Activated naive CD8-positive, alpha-beta T cell treated with anti-CD3 and anti-CD28 coated beads, Interleukin-2, amount 10 ng/mL, durations not matched to agents 7 days and 5 days (primary cell): ENCODE data around the gene PRKG1. TPM values are rescaled to one million over a fixed set of nuclear protein-coding genes. Genes with fewer than 3 reads are reported as not detected.

Experiments
- ATAC-seq: fragments of 150-1000 bp; cut with Tn5 transposase; one replicate; pipeline ENCODE4 v1.10.0; 2021; ENCODE audit warnings: low read depth, moderate library complexity
- POLR2A ChIA-PET: fragments of 350-600 bp; sonication (Branson Sonifier 250); formaldehyde crosslinking; loops from one replicate; lab custom pipeline; 2021; ENCODE audit warnings: antibody characterized with exemption; lab: Charles Lee
- DNase-seq: peaks from one replicate; pipeline ENCODE4 v3.0.0; 2021
- H3K27ac Mint-ChIP-seq: one replicate; pipeline ENCODE4 v1.8.0; 2022; ENCODE audit warnings: mild to moderate bottlenecking, mixed read lengths
- H3K27me3 Mint-ChIP-seq: one replicate; pipeline ENCODE4 v1.8.0; 2022; ENCODE audit warnings: mild to moderate bottlenecking, moderate library complexity, mixed read lengths
- H3K36me3 Mint-ChIP-seq: one replicate; pipeline ENCODE4 v1.8.0; 2021; ENCODE audit warnings: mild to moderate bottlenecking, mixed read lengths
- H3K4me1 Mint-ChIP-seq: one replicate; pipeline ENCODE4 v1.8.0; 2021; ENCODE audit warnings: mixed read lengths
- H3K4me3 Mint-ChIP-seq: one replicate; pipeline ENCODE4 v1.8.0; 2022; ENCODE audit warnings: mild to moderate bottlenecking, moderate library complexity, mixed read lengths
- H3K9me3 Mint-ChIP-seq: one replicate; pipeline ENCODE4 v1.8.0; 2021; ENCODE audit warnings: mixed read lengths
- total RNA-seq, 2 experiments: library from RNA; stranded (reverse); gene quantifications; one replicate each; pipeline ENCODE4 v1.2.3, GENCODE V29; 2021

PRKG1 gene
- total RNA-seq, 2 experiments from 2014 or later = not detected

- H3K4me1 Mint-ChIP-seq = no peaks in the 10 kb centered on the region
Measured at GRCh38 chr10:52322323-52322722, 1248.0 kb downstream of the PRKG1 start.

GRCh38 chr10:52322936-52323335 lies 1248.6 kb downstream of the PRKG1 start:
- Mint-ChIP-seq H3K9me3 (peaks cover 3% of the 10 kb centered on the region), H3K36me3 (no peaks in the 10 kb centered on the region), H3K4me3 (no peak overlapping the region), H3K4me1 (no peaks in the 10 kb centered on the region), H3K27ac (no peak overlapping the region), H3K27me3 (peaks cover 2% of the 10 kb centered on the region)
- DNase-seq = no peak
- no peak for ATAC-seq
- POLR2A ChIA-PET = no interaction called here

More at GRCh38 chr10:52322323-52322722, 1248.0 kb downstream of the PRKG1 start:
- no peak overlapping the region for H3K27ac Mint-ChIP-seq
- POLR2A ChIA-PET = no interaction called here
- peaks cover 3% of the 10 kb centered on the region for H3K9me3 Mint-ChIP-seq
- H3K4me3 Mint-ChIP-seq = no peak overlapping the region
- ATAC-seq = no peak
- no peaks in the 10 kb centered on the region for H3K36me3 Mint-ChIP-seq
- peaks cover 2% of the 10 kb centered on the region for H3K27me3 Mint-ChIP-seq
- DNase-seq = no peak

- ATAC-seq (no peak), DNase-seq (no peak)
- H3K36me3 Mint-ChIP-seq = no peaks in the 10 kb centered on the region
- POLR2A ChIA-PET = no interaction called here
- H3K27ac Mint-ChIP-seq = no peak overlapping the region
- H3K4me1 Mint-ChIP-seq = no peaks in the 10 kb centered on the region
- H3K9me3 Mint-ChIP-seq = peaks cover 3% of the 10 kb centered on the region
- no peaks in the 10 kb centered on the region for H3K27me3 Mint-ChIP-seq
- no peak overlapping the region for H3K4me3 Mint-ChIP-seq
Measured at GRCh38 chr10:52326382-52326781, 1252.1 kb downstream of the PRKG1 start.

GRCh38 chr10:52331638-52332364 lies 1257.5 kb downstream of the PRKG1 start:
- Mint-ChIP-seq H3K4me3 (no peak overlapping the region), H3K27ac (no peak overlapping the region), H3K9me3 (no peaks in the 10 kb centered on the region), H3K4me1 (no peaks in the 10 kb centered on the region), H3K27me3 (no peaks in the 10 kb centered on the region), H3K36me3 (no peaks in the 10 kb centered on the region)
- ATAC-seq (no peak), DNase-seq (no peak)
- POLR2A ChIA-PET = no interaction called here

- no peak for ATAC-seq
Measured at GRCh38 chr10:52332815-52333214, 1258.5 kb downstream of the PRKG1 start.

GRCh38 chr10:52334595-52334994 lies 1260.3 kb downstream of the PRKG1 start:
- Mint-ChIP-seq H3K36me3 (no peaks in the 10 kb centered on the region), H3K27ac (no peak overlapping the region), H3K9me3 (no peaks in the 10 kb centered on the region), H3K4me3 (no peak overlapping the region), H3K27me3 (no peaks in the 10 kb centered on the region), H3K4me1 (no peaks in the 10 kb centered on the region)
- no peak for ATAC-seq
- no peak for DNase-seq
- POLR2A ChIA-PET = no interaction called here

More at GRCh38 chr10:52332815-52333214, 1258.5 kb downstream of the PRKG1 start:
- H3K4me1 Mint-ChIP-seq = no peaks in the 10 kb centered on the region
- POLR2A ChIA-PET = no interaction called here
- no peaks in the 10 kb centered on the region for H3K9me3 Mint-ChIP-seq
- no peak overlapping the region for H3K27ac Mint-ChIP-seq
- H3K27me3 Mint-ChIP-seq = no peaks in the 10 kb centered on the region
- H3K4me3 Mint-ChIP-seq = no peak overlapping the region
- no peaks in the 10 kb centered on the region for H3K36me3 Mint-ChIP-seq
- DNase-seq = no peak

- Mint-ChIP-seq H3K27me3 (no peaks in the 10 kb centered on the region), H3K4me1 (no peaks in the 10 kb centered on the region), H3K27ac (no peak overlapping the region), H3K4me3 (no peak overlapping the region), H3K36me3 (no peaks in the 10 kb centered on the region), H3K9me3 (no peaks in the 10 kb centered on the region)
- ATAC-seq (no peak), DNase-seq (no peak)
- POLR2A ChIA-PET = no interaction called here
Measured at GRCh38 chr10:52335665-52336064, 1261.4 kb downstream of the PRKG1 start.

- no peaks in the 10 kb centered on the region for H3K36me3 Mint-ChIP-seq
- no peaks in the 10 kb centered on the region for H3K9me3 Mint-ChIP-seq
- no peak for DNase-seq
- no peaks in the 10 kb centered on the region for H3K4me1 Mint-ChIP-seq
- no peaks in the 10 kb centered on the region for H3K27me3 Mint-ChIP-seq
- no peak for ATAC-seq
- H3K27ac Mint-ChIP-seq = no peak overlapping the region
- POLR2A ChIA-PET = no interaction called here
- H3K4me3 Mint-ChIP-seq = no peak overlapping the region
Measured at GRCh38 chr10:52337225-52337624, 1262.9 kb downstream of the PRKG1 start.

- POLR2A ChIA-PET = no interaction called here
- no peak for ATAC-seq
Measured at GRCh38 chr10:52343439-52343838, 1269.2 kb downstream of the PRKG1 start.

GRCh38 chr10:52346394-52347326 lies 1272.4 kb downstream of the PRKG1 start:
- ATAC-seq (no peak), DNase-seq (no peak)
- Mint-ChIP-seq H3K27ac (no peak overlapping the region), H3K36me3 (no peaks in the 10 kb centered on the region), H3K4me1 (no peaks in the 10 kb centered on the region), H3K9me3 (no peaks in the 10 kb centered on the region), H3K27me3 (no peaks in the 10 kb centered on the region), H3K4me3 (no peak overlapping the region)
- POLR2A ChIA-PET = no interaction called here

More at GRCh38 chr10:52343439-52343838, 1269.2 kb downstream of the PRKG1 start:
- H3K9me3 Mint-ChIP-seq = no peaks in the 10 kb centered on the region
- no peaks in the 10 kb centered on the region for H3K36me3 Mint-ChIP-seq
- no peak overlapping the region for H3K4me3 Mint-ChIP-seq
- H3K27ac Mint-ChIP-seq = no peak overlapping the region
- H3K4me1 Mint-ChIP-seq = no peaks in the 10 kb centered on the region
- DNase-seq = no peak
- H3K27me3 Mint-ChIP-seq = no peaks in the 10 kb centered on the region

- H3K27me3 Mint-ChIP-seq = no peaks in the 10 kb centered on the region
- no peak overlapping the region for H3K4me3 Mint-ChIP-seq
- no peaks in the 10 kb centered on the region for H3K36me3 Mint-ChIP-seq
- POLR2A ChIA-PET = no interaction called here
- no peaks in the 10 kb centered on the region for H3K4me1 Mint-ChIP-seq
- ATAC-seq = no peak
- no peak for DNase-seq
- no peaks in the 10 kb centered on the region for H3K9me3 Mint-ChIP-seq
- H3K27ac Mint-ChIP-seq = no peak overlapping the region
Measured at GRCh38 chr10:52347327-52347667, 1273.0 kb downstream of the PRKG1 start.
